Loucy (cell line): ENCODE measurements around the gene TSC22D3.

Experiments
- H2AFZ ChIP-seq: fragments of 200-600 bp; sonication (generic); 2 replicates; pipeline ENCODE4 v1.6.0; 2016; ENCODE audit warnings: antibody characterized with exemption, mild to moderate bottlenecking, low read length, moderate library complexity
- H3F3A ChIP-seq: fragments of 200-600 bp; 2 replicates; pipeline ENCODE4 v1.6.0; 2016; ENCODE audit warnings: antibody characterized with exemption, low read depth, mild to moderate bottlenecking
- H3K27me3 ChIP-seq: fragments of 200-600 bp; sonication (generic); 2 replicates; pipeline ENCODE4 v1.6.1; 2014; ENCODE audit warnings: low read length, mild to moderate bottlenecking; ENCODE audit not compliant: insufficient read depth, poor library complexity, severe bottlenecking
- H3K36me3 ChIP-seq: fragments of 200-600 bp; sonication (generic); 2 replicates; pipeline ENCODE4 v1.6.1; 2016; ENCODE audit warnings: low read length; ENCODE audit not compliant: insufficient read depth
- H3K4me1 ChIP-seq: fragments of 200-600 bp; sonication (generic); 2 replicates; pipeline ENCODE4 v1.5.1; 2014; ENCODE audit warnings: low read length, mild to moderate bottlenecking; ENCODE audit not compliant: insufficient read depth, poor library complexity, severe bottlenecking
- H3K4me2 ChIP-seq: fragments of 200-600 bp; sonication (generic); 2 replicates; pipeline ENCODE4 v1.6.0; 2014; ENCODE audit warnings: antibody characterized with exemption, low read length, low read depth, mild to moderate bottlenecking; ENCODE audit not compliant: poor library complexity, severe bottlenecking
- H3K4me3 ChIP-seq: fragments of 200-600 bp; sonication (generic); 2 replicates; pipeline ENCODE4 v1.5.1; 2014; ENCODE audit warnings: low read length, mild to moderate bottlenecking, mixed read lengths; ENCODE audit not compliant: poor library complexity, severe bottlenecking
- H3K79me2 ChIP-seq: fragments of 200-600 bp; sonication (generic); 2 replicates; pipeline ENCODE4 v1.6.1; 2014; ENCODE audit warnings: low read length; ENCODE audit not compliant: insufficient read depth
- H3K9ac ChIP-seq: fragments of 200-600 bp; sonication (generic); 2 replicates; pipeline ENCODE4 v1.6.0; 2014; ENCODE audit warnings: mild to moderate bottlenecking, low read depth, low read length, moderate library complexity; ENCODE audit not compliant: poor library complexity, severe bottlenecking
- H3K9me2 ChIP-seq: fragments of 200-600 bp; sonication (generic); replicated peaks from 2 replicates; pipeline ENCODE4 v1.6.1; 2016; ENCODE audit warnings: low read depth, low read length, mixed read lengths
- H3K9me3 ChIP-seq: fragments of 200-600 bp; sonication (generic); 2 replicates; pipeline ENCODE4 v1.6.1; 2014; ENCODE audit warnings: mild to moderate bottlenecking, antibody characterized with exemption, low read length, low read depth; ENCODE audit not compliant: insufficient read depth
- H4K20me1 ChIP-seq: fragments of 200-600 bp; sonication (generic); 2 replicates; pipeline ENCODE4 v1.6.0; 2014; ENCODE audit warnings: antibody characterized with exemption, low read length, mild to moderate bottlenecking; ENCODE audit not compliant: insufficient read depth, poor library complexity, severe bottlenecking
- CTCF ChIP-seq: fragments of 200-600 bp; sonication (generic); conservative IDR thresholded peaks from 2 replicates; pipeline ENCODE4 v1.5.1; 2014; ENCODE audit warnings: mild to moderate bottlenecking, antibody characterized with exemption, low read length
- EZH2phosphoT487 ChIP-seq: fragments of 200-600 bp; IDR thresholded peaks from 2 replicates; pipeline ENCODE4 v1.6.1; 2018; ENCODE audit warnings: antibody characterized with exemption, mild to moderate bottlenecking, moderate library complexity, borderline replicate concordance

The TSC22D3 gene

GRCh38 chrX:107724653-107725052 lies 50.9 kb downstream of the TSC22D3 start:
- Histone ChIP-seq H3F3A (no peaks in the 10 kb centered on the region), H3K9ac (no peak overlapping the region), H3K4me2 (no peak overlapping the region), H3K27me3 (no peaks in the 10 kb centered on the region), H3K9me3 (no peaks in the 10 kb centered on the region), H3K36me3 (no peaks in the 10 kb centered on the region), H2AFZ (no peak overlapping the region), H4K20me1 (no peaks in the 10 kb centered on the region), H3K4me1 (no peaks in the 10 kb centered on the region), H3K9me2 (no peaks in the 10 kb centered on the region), H3K79me2 (no peaks in the 10 kb centered on the region), H3K4me3 (no peak overlapping the region)
- TF ChIP-seq EZH2phosphoT487, result no peak
- no peak for TF ChIP-seq CTCF

GRCh38 chrX:107723511-107723910 lies 52.1 kb downstream of the TSC22D3 start:
- TF ChIP-seq CTCF, result no peak
- no peak for TF ChIP-seq EZH2phosphoT487
- no peaks in the 10 kb centered on the region for H3K79me2 ChIP-seq
- H3K4me3 ChIP-seq, result no peak overlapping the region

GRCh38 chrX:107721966-107722707 lies 53.5 kb downstream of the TSC22D3 start:
- Histone ChIP-seq H3K9me2 (no peaks in the 10 kb centered on the region), H2AFZ (no peak overlapping the region), H3K36me3 (no peaks in the 10 kb centered on the region), H3K4me2 (no peak overlapping the region), H3K9ac (no peak overlapping the region), H3K4me3 (no peak overlapping the region), H3K79me2 (peaks cover 8% of the 10 kb centered on the region), H4K20me1 (no peaks in the 10 kb centered on the region), H3K4me1 (peaks cover 12% of the 10 kb centered on the region), H3K9me3 (no peaks in the 10 kb centered on the region), H3F3A (no peaks in the 10 kb centered on the region), H3K27me3 (no peaks in the 10 kb centered on the region)
- TF ChIP-seq CTCF (no peak), EZH2phosphoT487 (no peak)

More at GRCh38 chrX:107723511-107723910, 52.1 kb downstream of the TSC22D3 start:
- Histone ChIP-seq H3K27me3 (no peaks in the 10 kb centered on the region), H4K20me1 (no peaks in the 10 kb centered on the region), H3K9me2 (no peaks in the 10 kb centered on the region), H3K9me3 (no peaks in the 10 kb centered on the region), H3F3A (no peaks in the 10 kb centered on the region), H2AFZ (no peak overlapping the region), H3K36me3 (no peaks in the 10 kb centered on the region), H3K4me1 (no peaks in the 10 kb centered on the region), H3K4me2 (no peak overlapping the region), H3K9ac (no peak overlapping the region)
